C4-2B (cell line): ENCODE data around the gene GOLGA6B.
"Not testable (repeated sequence)": the region's sequence is repeated elsewhere in the genome, so short reads cannot be mapped to it uniquely, and the experiment has no call there.

ENCODE experiments used
- H3K27ac ChIP-seq: fragments of 450-650 bp; 2 replicates; pipeline ENCODE4 v1.5.1; 2017
- ZFX ChIP-seq: fragments of 450-650 bp; IDR thresholded peaks from 2 replicates; pipeline ENCODE4 v1.6.1; 2017
- TF ChIP-seq, protein P1 (sequence below): fragments of 450-650 bp; conservative IDR thresholded peaks from 2 replicates; pipeline ENCODE4 v1.5.1; 2017; ENCODE audit warnings: mild to moderate bottlenecking

Gene GOLGA6B

DNA sequence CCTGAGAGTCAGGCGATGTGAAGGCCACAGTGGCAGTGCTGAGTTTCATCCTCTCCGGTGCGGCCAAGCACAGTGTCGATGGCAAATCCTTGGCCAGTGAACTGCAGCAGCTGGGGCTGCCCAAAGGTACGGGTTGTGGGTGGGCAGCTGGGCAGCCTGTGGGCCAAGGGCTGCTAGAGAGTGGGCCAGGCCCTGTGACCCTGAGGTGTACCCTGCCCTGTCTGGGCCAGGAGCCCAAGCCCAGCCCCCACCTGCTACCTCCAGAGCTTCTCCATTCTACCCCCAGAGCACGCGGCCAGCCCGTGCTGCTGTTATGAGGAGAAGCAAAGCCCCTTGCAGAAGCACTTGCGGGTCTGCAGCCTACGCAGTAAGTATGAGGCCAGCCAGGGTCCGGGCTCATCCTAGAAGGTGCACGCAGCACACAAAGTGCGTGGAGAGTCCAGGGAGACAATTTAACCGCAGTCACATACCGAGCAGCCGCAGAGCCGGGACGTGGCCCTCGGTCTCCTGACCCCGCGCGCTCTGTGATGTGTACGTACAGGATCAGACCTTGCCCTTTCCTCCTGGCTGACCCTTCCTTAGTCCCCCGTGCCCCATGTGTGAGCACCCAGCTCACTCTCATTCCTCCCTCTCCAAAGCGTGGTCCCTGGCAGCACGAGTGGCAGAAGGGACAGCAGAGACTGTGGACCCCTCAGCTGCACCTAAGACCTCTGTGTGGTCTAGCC is 14.6 kb upstream of the GOLGA6B start:
- H3K27ac ChIP-seq = not testable (repeated sequence)

DNA sequence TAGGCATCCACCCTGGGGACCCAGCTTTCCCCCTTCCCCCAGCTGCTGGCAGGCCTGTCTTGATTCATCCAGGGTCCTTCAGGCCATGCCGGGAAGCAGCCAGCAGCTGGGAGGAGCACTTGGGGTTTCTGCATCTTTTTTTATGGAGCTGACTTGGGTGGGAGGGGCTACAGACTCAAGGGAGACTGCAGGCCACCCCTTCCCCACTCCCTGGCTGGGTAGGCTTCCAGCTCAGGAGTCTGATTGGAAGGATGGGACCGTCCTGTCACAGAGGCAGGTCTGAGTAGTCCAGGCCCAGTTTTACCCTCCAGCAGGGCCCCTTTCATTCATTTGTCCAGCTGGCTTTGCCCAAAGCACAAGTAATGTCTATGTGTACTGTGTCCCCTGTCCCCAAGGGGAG is 12.2 kb upstream of the GOLGA6B start:
- not testable (repeated sequence) for H3K27ac ChIP-seq

DNA sequence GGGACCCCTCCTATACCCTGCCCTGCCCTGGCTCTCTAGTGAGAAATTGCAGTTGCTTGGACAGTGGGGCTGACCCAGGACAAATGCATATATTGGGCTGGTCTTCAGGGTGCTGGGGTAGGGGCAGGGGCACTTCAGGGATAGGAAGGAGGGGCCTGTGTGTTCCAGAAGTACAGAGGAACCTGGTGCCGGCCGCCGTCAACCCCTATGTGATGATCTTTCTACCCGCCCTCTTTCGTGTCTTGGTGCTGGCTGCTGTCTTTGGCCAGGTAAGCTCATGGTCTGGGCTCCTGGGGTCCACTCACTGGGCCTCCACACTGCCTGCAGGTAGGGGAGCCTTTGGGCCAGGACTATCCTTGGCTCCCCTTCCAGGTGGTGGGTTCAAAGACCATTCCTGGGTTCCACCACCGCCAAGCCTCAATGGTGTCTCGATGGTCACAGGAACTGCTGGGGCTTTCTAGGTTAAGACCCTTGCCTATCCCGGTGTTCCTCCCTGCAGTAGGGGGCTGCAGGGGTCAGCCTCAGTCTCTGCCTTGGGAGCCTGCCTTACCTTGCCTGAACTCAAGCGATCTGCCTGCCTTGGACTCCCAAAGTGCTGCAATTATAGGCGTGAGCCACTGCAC is 5.8 kb upstream of the GOLGA6B start:
- not testable (repeated sequence) for H3K27ac ChIP-seq

DNA sequence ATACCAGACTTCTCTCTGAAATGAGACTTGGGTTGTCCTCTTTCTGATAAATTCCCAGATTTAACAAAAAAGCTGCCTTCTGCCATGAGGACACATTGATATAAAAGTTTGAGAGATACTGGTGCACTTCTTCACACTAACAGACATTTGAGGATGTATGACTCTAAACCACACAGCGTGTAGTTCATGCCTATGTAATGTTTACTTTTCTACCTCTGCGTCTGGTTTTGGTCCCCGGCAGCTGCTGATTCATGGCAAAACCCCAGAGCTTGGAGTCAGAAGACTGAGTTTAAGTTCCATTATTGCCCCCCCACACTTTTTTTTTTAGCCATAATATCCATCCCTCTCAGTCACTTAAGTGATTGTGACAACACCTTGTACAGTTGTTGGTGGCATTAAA is 1.5 kb downstream of the GOLGA6B start:
- H3K27ac ChIP-seq = not testable (repeated sequence)

DNA sequence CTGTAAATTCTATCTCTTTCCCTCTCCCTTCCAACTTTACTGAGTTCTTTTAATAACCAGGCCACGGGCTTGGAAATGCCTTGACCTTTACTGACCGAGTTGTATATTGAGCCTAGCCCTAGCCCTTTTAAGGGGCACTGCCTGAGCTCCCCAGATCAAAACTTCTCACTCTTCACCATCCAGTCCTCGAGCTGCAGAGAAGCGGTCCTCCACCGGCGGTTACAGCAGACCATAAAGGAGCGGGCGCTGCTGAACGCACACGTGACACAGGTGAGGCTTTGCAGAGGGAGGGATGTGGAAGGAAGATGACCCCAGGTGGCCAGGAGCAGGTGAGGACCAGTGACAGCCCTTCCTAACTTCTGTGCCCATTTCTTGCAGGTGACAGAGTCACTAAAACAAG is 6.6 kb downstream of the GOLGA6B start:
- not testable (repeated sequence) for H3K27ac ChIP-seq

DNA sequence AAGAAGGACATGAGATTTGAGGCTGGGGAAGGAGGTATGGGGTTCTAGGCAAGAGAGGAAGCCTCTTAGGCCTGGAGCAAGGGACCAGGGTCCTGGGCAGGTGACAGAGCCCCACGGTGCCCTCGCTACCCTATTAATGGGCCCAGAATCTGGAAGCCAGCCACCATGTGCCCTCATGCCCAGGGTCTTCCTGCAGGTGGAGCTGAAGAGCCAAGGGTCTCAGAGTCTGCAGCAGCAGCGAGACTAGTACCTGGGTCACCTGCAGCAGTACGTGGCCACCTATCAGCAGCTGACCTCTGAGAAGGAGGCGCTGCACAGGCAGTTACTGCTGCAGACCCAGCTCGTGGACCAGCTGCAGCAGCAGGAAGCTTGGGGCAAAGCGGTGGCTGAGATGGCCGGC is 9.4 kb downstream of the GOLGA6B start:
- H3K27ac ChIP-seq = not testable (repeated sequence)

DNA sequence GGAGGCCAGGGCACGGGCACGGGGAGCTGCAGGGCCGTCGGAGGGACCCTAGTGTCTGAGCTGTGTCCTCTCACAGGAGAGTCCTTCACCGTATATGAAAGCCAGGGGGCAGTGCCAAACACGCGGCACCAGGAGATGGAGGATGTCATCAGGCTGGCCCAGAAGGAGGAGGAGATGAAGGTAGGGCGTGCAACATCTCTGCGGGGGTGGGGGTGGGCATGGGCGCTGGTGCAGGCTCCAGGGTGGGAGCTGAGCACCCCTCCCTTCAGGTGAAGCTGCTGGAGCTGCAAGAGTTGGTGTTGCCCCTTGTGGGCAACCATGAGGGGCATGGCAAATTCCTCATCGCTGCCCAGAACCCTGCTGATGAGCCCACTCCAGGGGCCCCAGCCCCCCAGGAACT is 11.2 kb downstream of the GOLGA6B start:
- H3K27ac ChIP-seq = not testable (repeated sequence)

DNA sequence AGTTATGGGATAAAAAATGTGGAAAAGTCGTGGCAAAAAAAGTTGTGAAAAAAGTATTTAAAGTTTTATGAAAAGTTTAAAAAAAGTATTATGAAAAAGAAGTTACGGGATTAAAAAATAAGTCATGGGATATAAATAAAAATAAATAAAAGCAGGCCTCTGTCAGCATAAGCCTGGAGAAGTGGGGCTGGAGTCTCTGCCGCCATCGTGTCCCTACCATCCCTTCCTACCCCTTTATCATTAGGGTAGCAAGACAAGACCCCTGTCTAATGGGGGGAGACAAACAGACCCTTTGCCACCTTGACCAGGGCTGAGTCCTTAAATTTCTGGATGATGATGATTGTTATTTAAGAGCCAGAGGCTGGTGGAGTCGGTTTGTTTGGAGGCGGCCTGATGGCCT is 15.3 kb downstream of the GOLGA6B start:
- H3K27ac ChIP-seq = not testable (repeated sequence)

DNA sequence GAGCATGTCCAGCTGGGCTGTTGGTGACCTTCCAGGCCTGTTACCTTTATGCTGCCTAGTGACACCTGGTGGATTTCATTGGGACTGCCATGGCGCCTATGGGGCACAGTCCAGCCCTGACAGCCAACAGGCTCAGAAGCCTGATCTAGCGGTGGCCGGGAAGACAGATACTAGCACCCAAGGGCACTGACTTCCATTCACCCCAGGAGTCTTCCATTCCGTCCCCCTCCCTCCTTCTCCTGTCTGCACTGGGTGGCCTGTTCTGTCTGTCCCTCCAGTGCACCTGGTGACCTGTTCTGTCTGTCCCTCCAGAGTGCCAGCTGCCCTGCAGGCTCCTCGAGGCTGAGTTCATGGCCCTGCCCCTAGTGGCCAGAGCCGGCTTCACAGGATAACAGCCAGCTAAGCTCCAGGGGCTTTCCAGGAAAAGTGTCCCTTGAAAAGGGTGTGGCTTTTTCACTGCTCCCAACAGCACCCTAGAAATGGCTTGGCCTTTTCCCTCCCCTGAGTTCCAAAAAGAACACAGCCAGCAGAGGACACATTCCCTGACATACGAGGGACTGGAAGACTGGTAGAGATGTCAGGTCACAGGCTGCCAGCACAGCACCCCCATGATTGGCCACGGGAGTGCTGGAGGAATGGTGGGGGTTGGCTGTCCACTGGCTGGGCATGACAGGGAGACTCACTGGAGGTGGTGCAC is 16.3 kb downstream of the GOLGA6B start:
- peak overlapping the region; percentile 20; the same call in 1 of the 2 replicates for H3K27ac ChIP-seq
- TF ChIP-seq, protein P1, sequence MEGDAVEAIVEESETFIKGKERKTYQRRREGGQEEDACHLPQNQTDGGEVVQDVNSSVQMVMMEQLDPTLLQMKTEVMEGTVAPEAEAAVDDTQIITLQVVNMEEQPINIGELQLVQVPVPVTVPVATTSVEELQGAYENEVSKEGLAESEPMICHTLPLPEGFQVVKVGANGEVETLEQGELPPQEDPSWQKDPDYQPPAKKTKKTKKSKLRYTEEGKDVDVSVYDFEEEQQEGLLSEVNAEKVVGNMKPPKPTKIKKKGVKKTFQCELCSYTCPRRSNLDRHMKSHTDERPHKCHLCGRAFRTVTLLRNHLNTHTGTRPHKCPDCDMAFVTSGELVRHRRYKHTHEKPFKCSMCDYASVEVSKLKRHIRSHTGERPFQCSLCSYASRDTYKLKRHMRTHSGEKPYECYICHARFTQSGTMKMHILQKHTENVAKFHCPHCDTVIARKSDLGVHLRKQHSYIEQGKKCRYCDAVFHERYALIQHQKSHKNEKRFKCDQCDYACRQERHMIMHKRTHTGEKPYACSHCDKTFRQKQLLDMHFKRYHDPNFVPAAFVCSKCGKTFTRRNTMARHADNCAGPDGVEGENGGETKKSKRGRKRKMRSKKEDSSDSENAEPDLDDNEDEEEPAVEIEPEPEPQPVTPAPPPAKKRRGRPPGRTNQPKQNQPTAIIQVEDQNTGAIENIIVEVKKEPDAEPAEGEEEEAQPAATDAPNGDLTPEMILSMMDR = peak; percentile 95

DNA sequence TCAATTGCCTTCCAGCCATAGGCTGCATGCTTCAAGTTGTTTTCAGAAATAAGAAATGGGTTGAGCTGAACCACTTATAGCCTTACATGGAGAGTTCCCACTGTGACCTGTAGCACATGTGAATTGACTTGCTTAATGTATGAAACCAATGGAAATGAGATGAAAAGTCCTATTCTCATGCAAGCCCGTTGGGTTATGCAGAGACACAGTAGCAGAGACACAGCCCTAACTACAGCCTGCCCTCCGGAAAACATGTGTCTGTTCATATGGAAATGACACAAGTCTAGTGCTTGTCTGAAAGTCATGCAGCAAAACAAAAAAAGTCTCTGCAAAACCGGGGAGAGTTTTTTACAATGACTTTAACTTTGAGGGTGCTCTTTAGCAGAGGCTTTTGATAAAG is 17.0 kb downstream of the GOLGA6B start:
- no peak overlapping the region for H3K27ac ChIP-seq
- TF ChIP-seq ZFX = no peak
- TF ChIP-seq, protein P1 = no peak

DNA sequence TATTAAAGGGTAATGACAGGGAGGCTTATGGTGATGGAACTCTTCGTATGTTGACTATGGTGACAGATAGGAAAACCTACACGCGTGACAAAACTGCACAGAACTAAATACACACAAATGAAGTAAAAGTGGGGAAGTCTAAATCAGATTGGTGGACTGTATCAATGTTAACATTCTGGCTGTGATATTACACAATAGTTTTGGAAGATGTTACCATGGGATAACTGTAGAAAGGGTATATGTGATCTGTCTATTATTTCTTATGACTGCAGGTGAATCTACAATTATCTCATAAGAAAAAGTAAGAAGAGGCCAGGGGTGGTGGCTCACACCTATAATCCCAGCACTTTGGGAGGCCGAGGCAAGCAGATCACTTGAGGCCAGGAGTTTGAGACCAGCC is 22.3 kb downstream of the GOLGA6B start:
- H3K27ac ChIP-seq = no peak overlapping the region
- TF ChIP-seq, protein P1 = no peak
- TF ChIP-seq ZFX = no peak

DNA sequence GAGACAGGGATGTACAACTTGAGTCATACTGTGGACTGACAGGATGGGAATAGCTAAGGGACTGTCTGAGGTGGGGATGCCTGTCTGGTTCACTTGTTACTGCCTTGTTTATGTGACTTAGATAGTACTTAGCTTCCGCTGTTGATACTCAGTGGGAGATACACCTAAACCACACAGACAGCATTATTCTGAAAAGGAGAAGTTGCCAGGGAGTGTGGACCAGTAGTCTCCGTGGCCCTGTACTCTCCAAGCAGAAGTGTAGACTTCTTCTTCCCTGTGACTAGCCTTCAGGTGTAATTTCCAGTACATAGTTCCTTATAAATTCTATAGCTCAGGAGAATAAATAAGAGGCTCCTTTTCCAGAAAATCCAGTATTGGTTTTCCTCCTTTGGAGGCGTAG is 26.4 kb downstream of the GOLGA6B start:
- H3K27ac ChIP-seq = no peak overlapping the region
- no peak for TF ChIP-seq ZFX
- TF ChIP-seq, protein P1 = no peak
